ENCODE results near the gene BACH2.
"Not testable (repeated sequence)": the region's sequence is repeated elsewhere in the genome, so short reads cannot be mapped to it uniquely, and the experiment has no call there.

The BACH2 gene

DNA sequence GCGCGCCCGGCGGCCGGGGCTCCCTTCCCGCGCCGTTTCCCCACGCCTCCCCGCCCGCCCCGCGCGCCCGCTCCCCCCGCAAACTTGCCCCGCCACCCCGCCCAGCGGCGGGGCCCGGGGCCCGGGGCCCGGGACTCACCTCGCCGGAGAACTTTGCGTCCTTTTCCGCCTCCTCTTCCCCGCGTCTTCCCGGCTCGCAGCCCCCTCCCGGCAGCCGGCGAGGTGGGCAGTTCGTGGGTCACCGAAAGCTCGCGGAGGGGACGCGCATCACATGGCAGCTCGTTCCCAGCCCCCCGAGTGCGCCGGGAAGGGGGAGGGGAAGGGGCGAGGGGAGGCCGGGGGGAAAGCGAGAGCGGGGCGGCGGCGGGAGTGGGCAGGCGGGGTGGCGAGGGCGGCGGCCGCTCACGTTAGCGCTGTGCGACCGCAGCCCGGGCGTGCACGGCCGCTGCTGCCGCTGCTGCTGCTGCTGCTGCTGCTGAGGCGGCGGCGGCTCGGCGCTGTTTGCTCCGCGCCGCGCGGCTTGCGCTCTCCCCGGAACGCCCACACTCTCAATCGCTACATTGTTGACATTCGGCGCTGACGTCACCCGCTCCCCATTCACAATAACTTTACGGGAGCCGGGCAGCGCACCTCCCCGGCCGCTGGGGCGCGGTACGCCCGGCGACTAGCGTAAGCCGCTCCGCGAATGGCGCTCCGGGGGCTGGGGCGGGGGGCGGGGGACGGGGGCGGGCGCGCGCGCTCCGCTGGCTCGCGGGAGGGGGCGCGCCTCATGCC, at the start of gene BACH2:
Gene BACH2 (minus strand): TSS at position 503 of the 774 bp plus-strand sequence. CDS start 287,999 bp downstream, outside the sequence.
- peak; percentile 86 for DNase-seq (ENCODE audit: low read depth)

DNA sequence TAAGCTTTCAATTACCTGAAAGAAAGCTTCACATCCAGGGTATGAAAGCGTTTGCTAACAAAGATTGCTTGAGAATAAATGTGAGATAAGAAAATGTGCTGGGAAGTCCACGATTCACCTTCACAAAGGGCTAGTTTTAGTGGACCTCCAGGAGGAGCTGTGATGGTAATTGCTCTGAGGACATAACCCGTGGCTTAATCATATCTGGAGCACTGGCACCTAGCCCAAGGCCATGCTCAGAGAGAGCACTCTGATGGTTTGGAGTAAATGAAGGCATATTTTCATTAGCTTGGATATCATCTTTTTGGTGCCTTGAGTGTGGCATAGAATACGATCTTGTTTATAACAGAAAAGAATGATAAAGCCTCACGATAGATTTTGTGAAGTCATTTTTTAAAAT, 46.9 kb upstream of the BACH2 start:
- no peak for DNase-seq (ENCODE audit: low read depth)

DNA sequence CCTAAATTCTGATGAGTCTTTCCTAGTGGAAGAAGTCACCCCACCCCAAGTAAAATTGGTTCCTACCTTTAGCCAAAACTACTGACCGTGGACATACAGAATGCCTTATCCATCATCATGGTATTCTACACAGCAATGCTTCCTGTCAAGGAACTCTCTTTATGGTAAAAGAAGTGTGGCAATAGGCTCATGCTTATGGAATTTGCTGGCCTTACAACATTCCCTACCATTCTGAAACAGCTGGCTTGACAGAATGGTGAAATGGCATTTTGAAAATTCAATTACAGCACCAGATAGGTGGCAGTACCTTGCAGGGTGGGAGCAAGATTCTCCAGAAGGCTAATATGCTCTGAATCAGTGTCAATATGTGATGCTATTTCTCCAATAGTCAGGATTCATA, 41.8 kb upstream of the BACH2 start:
- DNase-seq (ENCODE audit: low read depth), result no peak

DNA sequence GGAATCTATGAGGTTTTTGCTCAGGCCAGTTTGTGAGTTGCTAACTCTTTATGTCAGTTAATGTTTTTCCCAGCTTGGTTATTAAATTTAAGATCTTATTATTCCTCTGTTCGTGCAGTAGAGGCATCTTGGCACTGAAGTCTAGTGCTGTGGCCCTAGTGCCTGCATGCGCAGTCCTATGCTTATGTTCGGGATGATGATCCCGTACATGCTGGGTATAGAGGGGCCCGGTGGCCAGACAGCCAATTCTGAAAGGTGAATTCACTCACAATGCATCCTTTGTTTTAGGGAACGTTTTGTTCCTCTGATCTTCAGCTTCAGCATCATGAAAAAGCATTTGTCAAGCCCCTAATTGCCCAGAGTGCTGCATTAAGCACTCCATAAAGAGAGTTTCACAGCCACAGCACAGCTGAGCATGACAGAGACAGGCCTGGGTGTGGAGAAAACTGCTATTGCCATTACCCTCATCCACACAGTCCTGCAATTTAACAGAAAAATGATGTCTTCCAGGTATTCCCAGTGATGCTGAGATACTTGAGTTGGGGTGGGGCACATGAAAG, 39.8 kb upstream of the BACH2 start:
- DNase-seq (ENCODE audit: low read depth), result no peak

DNA sequence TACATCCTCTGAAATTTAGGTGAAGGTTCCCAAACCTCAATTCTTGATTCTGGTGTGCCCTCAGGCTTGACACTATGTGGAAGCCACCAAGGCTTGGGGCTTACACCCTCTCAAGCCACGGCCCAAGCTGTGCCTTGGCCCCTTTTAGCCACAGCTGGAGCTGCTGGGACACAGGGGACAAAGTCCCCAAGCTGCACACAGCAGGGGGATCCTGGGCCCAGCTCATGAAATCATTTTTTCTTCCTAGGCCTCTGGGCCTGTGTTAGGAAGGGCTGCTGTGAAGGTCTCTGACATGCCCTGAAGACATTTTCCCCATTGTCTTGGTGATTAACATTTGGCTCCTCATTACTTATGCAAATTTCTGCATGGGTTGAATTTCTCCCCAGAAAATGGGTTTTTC, 37.3 kb upstream of the BACH2 start:
- no peak for DNase-seq (ENCODE audit: low read depth)

DNA sequence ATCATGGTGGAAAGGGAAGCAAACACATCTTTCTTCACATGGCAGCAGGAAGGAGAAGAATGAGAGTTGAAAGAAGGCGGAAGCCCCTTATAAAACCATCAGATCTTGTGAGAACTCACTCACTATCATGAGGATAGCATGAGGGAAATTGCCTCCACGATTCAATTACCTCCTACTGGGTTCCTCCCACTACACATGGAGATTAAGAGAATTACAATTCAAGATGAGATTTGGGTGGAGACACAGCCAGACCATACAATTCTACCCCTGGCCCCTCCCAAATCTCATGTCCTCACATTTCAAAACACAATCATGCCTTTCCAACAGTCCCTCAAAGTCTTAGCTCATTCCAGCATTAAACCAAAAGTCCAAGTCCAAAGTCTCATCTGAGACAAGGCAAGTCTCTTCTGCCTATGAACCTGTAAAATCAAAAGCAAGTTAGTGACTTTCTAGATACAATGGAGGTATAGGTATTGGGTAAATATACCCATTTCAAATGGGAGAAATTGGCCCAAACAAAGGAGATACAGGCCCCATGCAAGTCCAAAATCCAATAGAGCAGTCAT, 36.4 kb upstream of the BACH2 start:
- not testable (repeated sequence) for DNase-seq (ENCODE audit: low read depth)

DNA sequence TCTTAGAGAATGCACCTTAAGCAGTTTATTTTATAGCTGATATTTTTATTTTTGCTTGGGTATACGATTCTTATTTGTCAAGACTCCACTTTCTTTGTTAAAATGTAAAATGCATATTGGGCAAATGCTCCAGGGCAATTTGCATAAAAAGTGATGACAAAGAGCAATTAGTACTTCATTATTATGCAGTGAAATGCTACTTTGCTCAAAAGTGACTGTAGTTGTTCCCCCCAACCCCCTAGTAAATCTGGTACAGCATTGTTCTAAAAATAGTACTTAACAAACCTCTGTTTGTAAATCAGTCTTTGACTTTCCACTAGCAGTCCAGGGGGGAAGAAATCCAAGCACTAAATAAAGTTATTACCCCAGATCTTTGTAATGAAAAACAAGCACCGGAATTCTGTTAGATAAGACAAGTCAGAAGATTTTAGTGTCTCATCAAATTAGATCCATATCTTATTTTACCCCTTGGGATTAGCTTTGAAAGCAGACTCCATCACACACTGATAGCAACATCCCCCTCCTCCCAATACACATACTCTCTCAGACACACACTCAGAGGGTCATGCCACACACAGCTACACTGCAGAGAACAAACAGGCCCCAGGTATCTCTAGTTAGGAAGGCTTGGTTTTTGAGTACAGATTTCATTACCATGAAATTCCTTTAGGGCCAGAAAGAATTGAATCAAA, 32.9 kb upstream of the BACH2 start:
- DNase-seq (ENCODE audit: low read depth), result no peak

DNA sequence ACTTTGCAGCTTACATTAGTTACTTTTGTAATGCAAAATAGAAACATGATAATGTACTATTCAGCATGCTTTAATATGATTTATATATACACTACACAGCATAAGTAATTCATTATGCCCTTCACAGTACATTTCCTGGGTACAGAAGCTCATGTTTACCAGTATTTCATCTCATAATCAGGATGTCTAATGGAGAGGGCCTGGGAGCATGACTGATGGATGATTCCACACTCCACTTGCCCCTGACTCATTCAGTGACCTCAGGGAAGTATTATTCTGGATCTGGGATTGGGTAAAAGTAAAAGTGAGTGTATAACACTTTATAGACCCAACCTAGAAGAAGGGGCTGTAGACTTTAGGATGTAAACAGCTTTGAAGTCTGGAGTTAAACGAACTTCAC, 31.4 kb upstream of the BACH2 start:
- DNase-seq (ENCODE audit: low read depth), result no peak

DNA sequence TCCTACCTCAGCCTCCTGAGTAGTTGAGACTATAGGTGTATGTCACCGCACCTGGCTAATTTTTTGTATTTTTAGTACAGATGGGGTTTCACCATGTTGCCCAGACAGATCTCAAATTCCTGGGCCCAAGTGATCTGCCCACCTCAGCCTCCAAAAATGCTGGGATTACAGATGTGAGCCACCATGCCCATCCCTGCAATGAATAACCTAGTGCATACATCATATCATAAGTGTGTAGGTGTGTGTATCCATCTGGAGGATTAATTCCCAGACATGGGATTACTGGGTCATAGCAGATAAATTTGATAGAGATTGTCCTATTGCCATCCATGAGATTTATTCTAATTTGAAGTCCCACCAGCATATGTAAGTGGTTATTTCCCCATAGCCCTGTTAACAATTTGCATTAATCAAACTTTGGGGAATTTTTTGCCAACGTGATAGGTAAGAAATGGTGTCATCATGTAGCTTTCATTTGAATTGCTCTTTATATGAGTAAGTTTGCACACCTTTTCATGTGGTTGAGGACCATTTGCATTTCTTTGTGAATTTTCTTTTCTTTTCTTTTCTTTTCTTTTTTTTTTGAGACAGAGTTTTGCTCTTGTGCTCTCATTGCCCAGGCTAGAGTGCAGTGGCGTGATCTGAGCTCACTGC, 29.9 kb upstream of the BACH2 start:
- no peak for DNase-seq (ENCODE audit: low read depth)

DNA sequence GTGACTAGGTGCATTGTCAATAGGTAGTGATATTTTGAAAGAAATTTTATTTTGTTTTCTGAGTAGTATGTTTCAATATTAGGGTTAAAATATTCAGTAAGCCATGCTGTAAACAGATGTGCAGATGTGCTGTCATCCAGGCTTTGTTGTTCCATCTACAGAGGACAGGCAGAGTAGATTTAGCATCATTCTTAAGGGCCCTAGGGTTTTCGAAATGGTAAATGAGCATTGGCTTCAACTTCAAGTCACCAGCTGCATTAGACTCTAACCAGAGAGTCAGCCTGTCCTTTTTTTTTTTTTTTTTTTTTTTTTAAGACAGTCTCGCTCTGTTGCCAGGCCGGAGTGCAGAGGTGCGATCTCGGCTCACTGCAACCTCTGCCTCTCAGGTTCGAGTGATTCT, 27.1 kb upstream of the BACH2 start:
- DNase-seq (ENCODE audit: low read depth), result no peak

DNA sequence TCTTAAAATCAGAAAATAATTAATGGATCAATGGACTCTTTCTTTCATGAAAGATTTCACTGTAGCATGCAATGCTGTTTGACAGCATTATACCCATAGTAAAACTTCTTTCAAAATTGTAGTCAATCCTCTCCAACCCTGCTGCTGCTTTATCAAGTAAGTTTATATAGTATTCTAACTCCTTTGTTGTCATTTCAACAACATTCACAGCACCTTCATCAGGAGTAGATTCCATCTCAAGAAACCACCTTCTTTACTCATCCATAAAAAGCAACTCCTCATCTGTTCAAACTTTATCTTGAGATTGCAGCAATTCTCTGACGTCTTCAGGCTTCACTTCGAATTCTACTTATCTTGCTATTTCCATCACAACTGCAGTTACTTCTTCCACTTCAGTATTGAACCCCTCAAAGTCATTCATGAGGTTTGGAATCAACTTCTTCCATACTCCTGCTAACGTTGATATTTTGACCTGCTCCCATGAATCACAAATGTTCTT, 26.4 kb upstream of the BACH2 start:
- DNase-seq (ENCODE audit: low read depth), result no peak

DNA sequence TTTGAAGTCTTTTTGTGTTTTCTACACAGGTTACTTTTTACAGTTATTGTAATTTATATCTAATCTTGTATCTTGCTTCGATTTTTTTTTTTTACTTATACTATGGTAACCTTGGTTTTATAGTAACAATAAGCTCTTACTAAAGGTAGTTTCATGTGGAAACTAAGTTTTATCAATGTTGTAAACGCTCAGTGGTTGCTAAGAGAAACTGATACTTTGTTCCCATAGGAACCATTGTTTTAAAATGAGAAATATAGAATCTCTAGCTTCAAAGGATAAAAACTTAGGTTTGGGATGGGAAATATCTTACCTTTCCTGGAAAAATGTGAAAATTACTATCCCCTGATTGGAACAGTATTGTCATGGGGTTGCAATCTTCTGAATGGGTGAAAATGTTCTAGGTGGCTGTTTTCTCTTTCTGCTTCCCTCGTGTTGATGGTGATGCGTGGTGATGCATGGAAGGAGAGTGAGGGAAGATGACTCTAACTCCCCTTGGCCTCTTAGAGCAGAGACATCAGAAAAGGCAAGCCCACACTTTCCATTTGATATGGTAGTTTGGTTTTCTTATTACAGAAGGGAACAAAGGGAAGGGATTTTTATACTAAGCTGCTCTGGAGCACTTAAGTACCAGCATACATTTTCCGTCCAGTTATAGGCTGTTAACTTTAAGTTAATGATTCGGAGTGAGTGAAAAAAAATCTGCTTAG, 23.5 kb upstream of the BACH2 start:
- no peak for DNase-seq (ENCODE audit: low read depth)

DNA sequence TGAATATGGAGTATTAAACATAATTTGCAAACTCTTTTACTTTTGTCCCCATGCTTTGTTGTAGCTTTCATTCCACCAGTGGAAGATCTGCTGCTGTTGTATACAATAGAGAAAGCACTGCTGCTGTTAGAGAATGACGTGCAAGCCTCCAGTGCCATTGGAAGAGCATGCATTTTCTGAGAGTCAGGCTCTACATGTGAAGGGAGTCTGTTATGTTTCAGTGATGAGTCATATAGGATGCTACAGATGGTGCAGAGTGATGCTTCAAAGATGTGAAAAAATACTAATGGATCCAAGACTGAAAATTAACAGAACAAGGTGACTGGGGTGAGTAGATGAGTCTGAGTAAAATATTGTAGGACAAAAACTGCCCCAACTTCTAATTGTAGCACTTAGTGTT, 22.4 kb upstream of the BACH2 start:
- no peak for DNase-seq (ENCODE audit: low read depth)

DNA sequence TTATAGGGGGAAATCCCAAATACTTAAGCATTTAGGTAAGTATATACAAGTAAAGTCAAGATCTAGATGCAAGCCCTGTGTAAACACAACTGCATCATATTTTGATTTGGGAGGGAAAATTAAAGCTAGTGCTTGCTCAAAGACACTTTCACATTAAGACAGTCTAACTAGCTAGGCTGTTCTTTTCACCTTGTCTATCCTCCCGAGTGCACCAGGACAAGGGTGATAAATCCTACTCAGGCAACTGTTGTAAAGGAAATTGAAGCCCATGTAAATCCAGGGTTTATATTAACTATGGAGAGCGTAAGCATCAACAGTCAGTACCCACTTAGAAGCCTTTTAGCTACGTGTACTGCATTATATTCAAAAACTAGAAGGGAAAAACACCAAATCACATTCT, 19.3 kb upstream of the BACH2 start:
- DNase-seq (ENCODE audit: low read depth), result no peak

DNA sequence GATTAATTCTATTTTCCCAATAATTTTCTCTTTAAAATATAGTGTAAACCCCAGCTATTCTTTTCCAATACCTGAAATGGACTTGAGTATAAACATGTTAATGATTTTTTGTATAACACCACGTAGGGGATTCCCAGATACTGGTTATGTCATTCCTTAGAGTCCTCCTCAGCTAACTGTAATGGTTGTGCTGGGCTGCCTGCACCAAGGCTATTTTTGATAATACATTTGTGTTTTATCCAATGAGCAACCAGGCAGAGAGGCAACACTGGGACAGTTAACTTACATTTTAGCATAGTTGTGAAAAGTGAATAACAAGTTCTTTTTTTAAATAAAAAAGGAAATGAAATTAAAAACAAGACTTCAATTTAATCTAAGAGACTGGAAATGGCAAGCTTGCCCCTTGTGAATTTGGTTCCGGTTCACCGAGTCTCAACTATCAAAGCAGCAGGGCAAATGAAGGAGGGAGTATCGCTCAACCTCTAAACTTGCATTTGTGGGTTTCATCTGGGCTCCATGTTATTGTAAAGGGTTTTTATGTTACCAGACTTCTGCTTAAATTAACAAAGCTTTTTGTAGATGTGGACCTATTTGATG, 18.8 kb upstream of the BACH2 start:
- DNase-seq (ENCODE audit: low read depth), result no peak

DNA sequence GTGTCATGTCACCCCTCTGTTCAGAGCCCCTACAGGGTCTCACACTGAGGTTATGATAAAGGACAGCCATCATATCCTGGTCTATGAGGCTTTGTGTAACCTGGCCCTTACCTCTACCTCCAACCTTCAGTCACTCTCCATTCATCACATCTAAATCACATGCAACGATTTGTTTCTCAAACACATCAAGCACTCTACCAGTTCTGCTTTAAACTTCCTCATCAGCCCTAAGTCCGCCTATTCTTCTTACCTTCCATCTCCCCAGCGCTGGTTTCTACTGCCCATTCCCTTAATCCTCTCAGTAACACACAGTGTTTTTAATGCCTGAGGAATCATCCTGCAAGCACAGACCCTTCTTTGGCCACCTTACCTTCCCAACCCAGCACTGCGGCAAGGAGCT, 17.9 kb upstream of the BACH2 start:
- no peak for DNase-seq (ENCODE audit: low read depth)

DNA sequence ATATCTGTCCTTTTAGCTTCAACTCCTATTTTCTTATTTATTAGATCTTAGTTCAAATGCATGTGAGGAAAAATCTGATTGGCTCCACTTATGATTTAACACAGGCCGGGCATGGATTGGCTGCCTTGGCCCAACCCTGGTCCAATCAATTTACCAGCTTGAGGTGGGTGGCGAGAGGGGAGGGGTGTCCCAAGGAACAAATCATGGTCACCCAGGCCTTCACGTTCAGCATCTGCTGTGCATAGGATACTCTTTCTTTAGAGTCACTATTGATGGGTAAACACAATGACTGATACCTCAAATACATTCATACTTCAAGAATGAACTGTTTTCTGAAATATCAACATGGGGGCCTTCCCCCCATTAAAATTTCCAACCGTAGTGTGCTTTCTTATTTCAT, 14.9 kb upstream of the BACH2 start:
- DNase-seq (ENCODE audit: low read depth), result no peak

DNA sequence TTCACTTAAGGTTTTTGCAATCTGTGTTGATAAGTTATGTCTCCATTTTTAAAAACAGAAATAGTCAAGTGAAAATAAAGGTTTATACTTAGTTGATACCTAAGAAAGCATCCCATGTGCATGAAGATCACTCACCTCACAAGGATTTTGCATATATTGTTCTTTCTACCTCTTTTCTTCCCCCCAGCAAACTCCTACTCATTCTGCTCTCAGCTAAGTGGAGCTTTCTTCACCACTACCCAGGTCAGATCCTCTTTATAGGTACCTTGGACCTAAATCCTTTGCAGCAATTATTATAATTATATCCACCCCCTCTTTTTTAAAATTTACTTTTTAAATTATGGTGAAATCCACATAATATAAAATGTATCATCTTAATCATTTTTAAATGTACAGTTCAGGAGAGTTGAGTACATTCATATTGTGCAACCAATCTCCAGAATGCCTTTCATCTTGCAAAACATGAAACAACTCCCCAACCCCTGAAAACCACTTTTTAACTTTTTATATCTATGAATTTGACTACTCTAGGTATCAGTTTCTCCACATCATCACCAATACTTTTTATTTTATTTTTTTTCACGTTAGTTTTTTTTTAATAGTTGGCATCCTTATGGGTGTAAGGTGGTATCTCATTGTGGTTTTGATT, 9.3 kb upstream of the BACH2 start:
- DNase-seq (ENCODE audit: low read depth), result no peak

DNA sequence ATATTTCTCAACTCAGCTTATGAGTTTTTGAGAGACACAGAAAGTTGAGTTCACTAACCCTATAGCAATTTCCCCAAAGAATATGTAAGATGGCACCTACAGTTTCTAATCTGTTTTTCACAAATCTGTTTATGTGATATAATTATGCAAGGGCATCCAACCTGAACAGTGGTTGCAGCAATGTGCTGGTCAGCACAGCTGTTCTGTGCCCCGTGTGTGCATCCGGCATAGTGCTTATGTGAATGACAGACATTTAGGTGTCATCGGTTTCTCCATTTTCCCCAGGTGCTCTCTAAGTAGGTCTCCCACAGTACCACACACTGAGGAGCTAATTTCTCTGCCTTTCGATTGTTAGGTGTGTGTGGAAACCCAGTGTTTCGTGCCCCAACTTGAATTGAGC, 7.7 kb upstream of the BACH2 start:
- DNase-seq (ENCODE audit: low read depth), result no peak

DNA sequence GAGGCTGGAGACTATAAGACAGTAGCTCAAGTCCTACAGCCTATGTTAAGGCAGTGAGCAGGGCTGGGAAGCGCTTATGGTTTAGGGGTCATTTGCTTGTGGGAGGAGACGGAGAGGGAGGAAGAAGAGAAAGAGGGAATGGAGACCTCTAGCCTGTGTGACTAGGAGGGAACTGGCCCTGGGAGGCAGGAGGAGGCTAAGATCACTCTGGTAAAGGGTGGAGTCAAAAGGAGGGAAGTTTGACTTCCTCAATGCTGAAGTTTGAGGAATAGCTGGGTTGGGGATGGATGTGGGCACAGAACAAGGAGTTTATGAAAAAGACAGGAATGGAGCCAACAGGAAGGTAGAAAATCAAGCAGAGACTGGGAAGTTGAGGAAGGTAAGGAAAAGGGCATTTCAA, 6.4 kb upstream of the BACH2 start:
- no peak for DNase-seq (ENCODE audit: low read depth)

DNA sequence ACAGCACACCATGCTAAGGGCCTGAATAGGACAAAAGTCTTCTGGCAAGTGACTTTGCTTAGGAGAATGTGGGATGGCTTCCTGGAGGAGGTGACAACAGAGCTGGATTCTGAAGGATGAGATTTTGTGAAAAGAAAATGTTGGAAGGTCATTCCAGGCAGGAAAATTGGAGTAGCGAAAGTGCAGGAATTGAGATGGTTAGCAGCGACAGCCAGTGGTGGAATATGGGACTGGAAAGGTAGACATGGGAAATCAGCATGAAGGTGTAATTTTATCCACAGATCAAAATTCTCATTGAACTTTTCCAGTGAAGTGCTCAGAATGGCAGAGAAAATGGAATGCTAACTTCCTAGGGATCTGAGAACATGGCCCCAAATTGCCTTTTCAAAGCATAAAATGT, 5.7 kb upstream of the BACH2 start:
- DNase-seq (ENCODE audit: low read depth), result no peak
